HG03039 (cell line): ENCODE data around the gene OR7D2.
A peak's percentile ranks its signal among the peaks of the same experiment; 100 is the strongest.

Experiments used
- ATAC-seq: cut with Tn5 transposase; IDR thresholded peaks from one replicate; pipeline ENCODE4 v1.9.1; 2021; ENCODE audit warnings: mild to moderate bottlenecking, moderate library complexity; ENCODE audit not compliant: unreplicated experiment

Gene OR7D2

GRCh38 chr19:9178901-9179300 is at the start of gene OR7D2:
TSS of gene OR7D2 (plus strand) at chr19:9178979. CDS start at chr19:9185782, 6,803 bp downstream.
- ATAC-seq, result no peak

GRCh38 chr19:9130965-9131364 is 47.8 kb upstream of the OR7D2 start:
- ATAC-seq, result no peak

GRCh38 chr19:9132422-9132821 is 46.4 kb upstream of the OR7D2 start:
- no peak for ATAC-seq

GRCh38 chr19:9139609-9140158 is 39.1 kb upstream of the OR7D2 start:
- ATAC-seq, result no peak

- ATAC-seq, result peak; percentile 85
Observed at GRCh38 chr19:9140159-9140874, 38.5 kb upstream of the OR7D2 start, which contains the start of gene ZNF317. TSS of gene ZNF317 (plus strand) at chr19:9140397. CDS start at chr19:9156017, 15,620 bp downstream.

DNA sequence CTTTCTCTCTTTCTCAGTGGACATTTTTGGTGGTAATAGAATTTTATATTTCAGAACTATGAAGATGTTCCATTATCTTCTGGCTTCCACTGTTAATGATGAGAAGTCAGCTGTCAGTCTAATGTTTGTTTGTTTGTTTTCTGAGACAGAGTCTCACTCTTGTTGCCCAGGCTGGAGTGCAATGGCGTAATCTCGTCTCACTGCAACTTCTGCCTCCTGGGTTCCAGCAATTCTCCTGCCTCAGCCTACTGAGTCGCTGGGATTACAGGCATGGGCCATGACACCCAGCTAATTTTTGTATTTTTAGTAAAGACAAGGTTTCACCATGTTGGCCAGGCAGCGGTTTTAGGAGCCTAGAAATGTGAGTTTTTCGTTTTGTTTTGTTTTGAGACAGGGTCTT is 33.9 kb upstream of the OR7D2 start:
- no peak for ATAC-seq

- no peak for ATAC-seq
Observed at GRCh38 chr19:9146882-9147281, 31.9 kb upstream of the OR7D2 start.

DNA sequence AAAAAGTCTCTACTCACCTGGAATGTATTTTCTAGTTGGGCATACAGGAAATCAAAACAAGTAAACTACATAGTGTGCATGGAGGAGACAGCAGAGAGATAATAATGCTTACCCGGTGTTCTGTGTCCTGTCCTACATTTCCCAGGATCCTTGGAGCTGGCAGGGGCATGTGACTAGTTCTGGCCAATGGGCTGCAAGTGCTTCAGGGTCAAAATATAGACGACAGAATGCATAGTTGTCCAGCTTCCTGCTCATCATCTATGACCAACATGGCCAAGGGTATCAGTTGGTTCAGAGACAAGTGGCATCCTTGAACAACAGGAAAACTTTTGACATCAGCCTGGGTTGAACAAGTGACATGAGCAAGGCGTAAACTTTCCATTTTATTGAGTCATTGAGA is 30.1 kb upstream of the OR7D2 start:
- no peak for ATAC-seq

DNA sequence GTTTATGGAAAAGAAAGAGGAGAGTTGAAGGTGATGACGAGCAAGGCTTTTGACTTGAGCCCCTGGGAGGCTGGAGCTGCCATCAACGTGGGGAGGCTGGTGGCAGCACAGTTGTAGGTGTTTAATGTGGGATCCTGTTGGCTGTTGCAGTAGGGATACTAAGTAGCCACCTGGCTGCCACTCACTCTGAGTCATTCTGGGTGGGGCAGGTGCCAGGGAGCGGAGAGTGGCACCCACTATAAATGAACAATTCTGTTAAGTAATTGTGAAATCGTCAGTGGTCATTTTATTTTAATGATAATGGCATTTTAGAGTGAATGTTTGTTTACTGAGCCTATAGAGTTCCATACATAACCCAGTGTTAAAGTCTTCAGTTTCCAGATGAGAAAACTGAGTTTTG is 28.8 kb upstream of the OR7D2 start:
- ATAC-seq, result no peak

GRCh38 chr19:9150650-9151049 is 28.1 kb upstream of the OR7D2 start:
- no peak for ATAC-seq

- ATAC-seq, result no peak
Observed at GRCh38 chr19:9151367-9151766, 27.4 kb upstream of the OR7D2 start.

GRCh38 chr19:9155591-9155990 is 23.2 kb upstream of the OR7D2 start:
- ATAC-seq, result no peak

GRCh38 chr19:9156304-9156703 is 22.5 kb upstream of the OR7D2 start:
- ATAC-seq, result no peak

DNA sequence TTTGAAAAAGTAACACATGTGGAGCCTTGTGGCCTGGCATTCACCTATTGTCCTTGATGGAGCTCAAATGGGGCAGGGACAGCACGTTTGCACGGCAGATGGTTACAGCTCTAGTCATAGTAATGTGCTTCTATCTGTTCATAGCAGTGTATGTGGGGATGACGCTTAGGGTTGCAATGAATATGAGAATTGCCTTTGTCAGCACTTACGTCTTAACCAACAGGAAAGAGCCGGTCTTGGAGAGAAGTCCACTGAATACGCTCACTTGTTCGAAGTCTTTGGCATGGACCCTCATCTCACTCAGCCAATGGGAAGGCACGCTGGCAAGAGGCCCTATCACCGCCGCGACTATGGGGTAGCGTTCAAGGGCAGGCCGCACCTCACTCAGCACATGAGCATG is 18.9 kb upstream of the OR7D2 start:
- no peak for ATAC-seq

DNA sequence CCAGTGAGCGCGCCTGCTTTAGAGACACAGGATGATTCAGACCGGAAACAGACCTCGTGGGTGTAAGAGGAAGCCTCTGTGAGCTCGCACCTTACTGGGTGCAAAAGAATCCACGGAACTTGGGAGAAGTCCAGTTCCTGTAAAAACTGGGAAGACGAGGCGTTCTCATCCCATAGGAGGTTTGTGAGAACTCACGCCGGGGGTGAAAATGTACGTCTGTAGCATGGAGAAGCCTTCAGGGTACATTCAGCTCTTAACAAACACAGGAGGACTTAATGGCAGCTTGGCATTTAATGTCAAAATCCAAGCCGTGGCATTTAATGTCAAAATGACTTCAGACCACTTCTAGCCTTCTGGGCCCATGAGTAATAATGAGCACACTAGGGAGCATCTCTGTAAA is 17.4 kb upstream of the OR7D2 start:
- ATAC-seq, result no peak

DNA sequence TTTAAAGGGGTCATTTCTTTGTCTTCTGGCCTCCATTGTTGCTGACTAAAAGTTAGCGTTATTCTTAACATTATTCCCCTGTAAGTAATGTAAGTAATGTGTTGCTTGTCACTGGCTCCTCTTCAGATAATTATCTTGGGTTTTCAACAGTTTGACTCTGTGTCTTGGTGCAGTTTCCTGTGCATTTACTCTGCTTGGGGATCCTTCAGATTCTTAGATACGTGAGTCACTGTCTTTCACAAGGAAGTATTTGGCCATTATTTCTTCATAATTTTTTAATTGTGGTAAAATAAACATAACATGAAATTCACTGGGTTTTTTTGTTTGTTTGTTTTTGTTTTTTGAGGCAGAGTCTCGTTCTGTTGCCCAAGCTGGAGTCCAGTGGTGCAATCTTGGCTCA is 13.5 kb upstream of the OR7D2 start:
- no peak for ATAC-seq

DNA sequence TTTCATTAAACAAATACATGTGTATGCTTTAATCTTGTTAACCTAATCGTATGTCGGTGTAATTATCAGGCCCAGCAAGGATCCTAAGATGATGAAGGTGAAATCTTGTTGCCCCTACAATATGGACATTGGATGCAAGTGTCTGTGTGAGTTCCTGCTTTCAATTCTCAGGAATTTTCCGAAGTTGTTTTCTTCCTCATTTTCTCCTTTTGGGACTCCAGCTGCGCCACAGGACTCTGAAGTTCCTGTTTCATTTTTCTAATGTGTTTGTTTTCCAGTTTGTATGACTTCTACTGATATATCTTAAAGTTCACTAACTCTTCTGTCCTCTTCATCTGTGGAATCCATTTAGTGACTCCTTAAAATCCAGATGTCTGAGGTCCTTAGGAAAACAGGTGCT is 11.9 kb upstream of the OR7D2 start:
- ATAC-seq, result no peak

DNA sequence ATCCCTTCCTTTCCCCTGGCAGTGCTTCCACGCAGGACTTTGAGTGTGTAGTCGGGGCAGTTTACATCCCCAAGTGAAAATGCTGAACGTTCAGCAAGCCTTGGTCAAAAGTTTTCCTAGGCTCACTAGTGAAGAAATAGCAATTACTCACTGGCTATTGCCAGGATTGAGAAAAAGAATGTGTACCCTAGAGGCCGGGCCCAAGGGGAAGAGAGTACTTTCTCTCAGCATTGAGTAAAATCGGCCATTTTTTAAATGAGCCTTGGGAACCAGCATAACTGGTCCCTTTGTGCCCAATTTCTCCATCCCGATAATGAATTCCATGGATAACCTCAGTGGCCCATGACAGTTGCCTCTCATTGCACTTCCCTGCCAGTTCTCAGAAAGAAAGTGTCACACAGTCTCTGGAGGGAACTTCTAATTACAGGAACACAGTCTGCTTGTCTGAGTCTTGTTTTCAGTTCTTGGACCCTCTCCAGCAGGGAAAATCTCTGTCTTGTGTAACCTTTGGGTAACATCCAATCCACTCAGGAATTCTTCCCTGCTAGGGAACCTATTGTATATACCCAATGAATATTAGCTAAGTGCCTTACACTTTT is 7.3 kb upstream of the OR7D2 start:
- no peak for ATAC-seq

GRCh38 chr19:9175326-9175725 is 3.5 kb upstream of the OR7D2 start:
- no peak for ATAC-seq

DNA sequence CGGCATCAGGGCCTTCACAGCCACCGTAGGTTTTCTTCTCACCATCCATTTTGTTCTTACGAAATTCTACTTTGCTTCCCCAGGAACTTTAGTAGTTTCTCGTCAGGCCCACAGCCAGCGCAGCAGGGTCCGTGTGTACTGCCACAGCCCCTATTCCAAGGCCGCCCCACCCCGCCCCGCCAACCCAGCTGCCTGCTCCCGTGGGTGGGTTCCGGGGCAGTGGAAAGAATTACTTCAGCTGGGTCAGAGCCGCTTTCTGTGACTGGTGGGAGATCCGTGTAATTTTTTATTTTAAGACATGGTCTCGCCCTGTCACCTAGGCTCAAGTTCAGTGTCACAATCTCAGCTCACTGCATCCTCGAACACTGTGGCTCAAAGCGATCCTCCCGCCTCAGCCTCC is 4.2 kb downstream of the OR7D2 start:
- ATAC-seq, result no peak

- ATAC-seq, result no peak
Observed at GRCh38 chr19:9187191-9187590, 8.4 kb downstream of the OR7D2 start.

- ATAC-seq, result no peak
Observed at GRCh38 chr19:9189535-9189934, 10.8 kb downstream of the OR7D2 start.
